Osteocyte (in vitro differentiated cells): ENCODE data around the gene SPAG16. TPM values are rescaled to one million over a fixed set of nuclear protein-coding genes. Genes with fewer than 3 reads are reported as not detected.
"Not testable (repeated sequence)": the region's sequence is repeated elsewhere in the genome, so short reads cannot be mapped to it uniquely, and the experiment has no call there.

ENCODE experiments used
- DNase-seq: peaks from one replicate; pipeline ENCODE4 v3.0.0; 2021; ENCODE audit warnings: mixed read lengths; ENCODE audit not compliant: unreplicated experiment; ENCODE audit errors: extremely low spot score
- H3K27ac Mint-ChIP-seq: one replicate; pipeline ENCODE4 v1.8.0; 2021; ENCODE audit warnings: mild to moderate bottlenecking, mixed read lengths; ENCODE audit not compliant: unreplicated experiment
- H3K27me3 Mint-ChIP-seq: one replicate; pipeline ENCODE4 v1.8.0; 2021; ENCODE audit warnings: mixed read lengths; ENCODE audit not compliant: unreplicated experiment
- H3K36me3 Mint-ChIP-seq: one replicate; pipeline ENCODE4 v1.8.0; 2021; ENCODE audit warnings: mixed read lengths; ENCODE audit not compliant: unreplicated experiment
- H3K4me1 Mint-ChIP-seq: one replicate; pipeline ENCODE4 v1.8.0; 2021; ENCODE audit warnings: mixed read lengths; ENCODE audit not compliant: unreplicated experiment
- H3K4me3 Mint-ChIP-seq: one replicate; pipeline ENCODE4 v1.8.0; 2021; ENCODE audit warnings: mild to moderate bottlenecking, moderate library complexity, mixed read lengths; ENCODE audit not compliant: unreplicated experiment
- H3K9me3 Mint-ChIP-seq: one replicate; pipeline ENCODE4 v1.8.0; 2021; ENCODE audit warnings: mixed read lengths; ENCODE audit not compliant: unreplicated experiment
- total RNA-seq: library from RNA; stranded (reverse); gene quantifications from 2 replicates; pipeline ENCODE4 v1.2.1, GENCODE V29; 2021
- TF ChIP-seq, protein P1 (sequence below): fragments of 200-600 bp; sonication (generic); IDR thresholded peaks from 2 replicates; pipeline ENCODE4 v1.5.0; 2021; ENCODE audit warnings: antibody characterized with exemption, mild to moderate bottlenecking, moderate library complexity

Gene SPAG16
- total RNA-seq, 1 donor from 2014 or later, result 20.7 TPM

DNA sequence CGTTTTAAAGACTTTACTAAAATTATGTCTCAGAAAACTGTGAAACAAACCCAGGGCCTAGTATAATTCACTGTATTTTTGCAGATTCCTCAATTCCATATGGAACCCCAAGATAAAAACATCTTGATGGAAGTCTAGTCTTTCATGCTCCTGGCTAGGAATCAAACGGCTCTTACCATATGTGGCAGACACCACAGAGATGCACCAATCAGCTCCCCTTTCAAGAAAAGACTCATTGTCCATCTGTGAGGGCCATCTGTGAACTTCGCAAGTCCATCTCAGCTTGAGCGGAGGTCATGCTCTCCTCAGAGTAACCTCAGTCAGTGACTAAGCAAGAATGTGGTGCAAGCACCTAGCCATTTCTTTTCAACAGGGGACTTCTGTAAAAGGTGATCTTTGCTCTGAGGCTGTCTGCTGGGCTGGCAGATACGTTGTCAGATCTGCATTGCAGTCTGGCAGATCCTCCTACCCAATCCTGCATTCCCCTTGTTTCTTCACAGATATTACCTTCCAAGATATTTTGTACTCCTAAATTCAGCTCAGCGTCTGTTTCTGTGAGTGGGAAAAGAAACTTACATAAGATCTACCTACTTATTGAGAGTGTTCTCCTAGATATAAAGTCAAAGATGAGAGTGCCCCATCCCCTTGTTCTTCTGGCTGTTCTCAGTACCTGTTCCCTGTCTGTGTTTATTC lies 419.3 kb downstream of the SPAG16 start:
- Mint-ChIP-seq H3K27me3 (no peaks in the 10 kb centered on the region), H3K9me3 (no peaks in the 10 kb centered on the region), H3K4me3 (no peak overlapping the region), H3K36me3 (no peaks in the 10 kb centered on the region), H3K4me1 (no peaks in the 10 kb centered on the region), H3K27ac (no peak overlapping the region)
- TF ChIP-seq, protein P1, sequence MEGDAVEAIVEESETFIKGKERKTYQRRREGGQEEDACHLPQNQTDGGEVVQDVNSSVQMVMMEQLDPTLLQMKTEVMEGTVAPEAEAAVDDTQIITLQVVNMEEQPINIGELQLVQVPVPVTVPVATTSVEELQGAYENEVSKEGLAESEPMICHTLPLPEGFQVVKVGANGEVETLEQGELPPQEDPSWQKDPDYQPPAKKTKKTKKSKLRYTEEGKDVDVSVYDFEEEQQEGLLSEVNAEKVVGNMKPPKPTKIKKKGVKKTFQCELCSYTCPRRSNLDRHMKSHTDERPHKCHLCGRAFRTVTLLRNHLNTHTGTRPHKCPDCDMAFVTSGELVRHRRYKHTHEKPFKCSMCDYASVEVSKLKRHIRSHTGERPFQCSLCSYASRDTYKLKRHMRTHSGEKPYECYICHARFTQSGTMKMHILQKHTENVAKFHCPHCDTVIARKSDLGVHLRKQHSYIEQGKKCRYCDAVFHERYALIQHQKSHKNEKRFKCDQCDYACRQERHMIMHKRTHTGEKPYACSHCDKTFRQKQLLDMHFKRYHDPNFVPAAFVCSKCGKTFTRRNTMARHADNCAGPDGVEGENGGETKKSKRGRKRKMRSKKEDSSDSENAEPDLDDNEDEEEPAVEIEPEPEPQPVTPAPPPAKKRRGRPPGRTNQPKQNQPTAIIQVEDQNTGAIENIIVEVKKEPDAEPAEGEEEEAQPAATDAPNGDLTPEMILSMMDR, result no peak
- DNase-seq, result no peak

DNA sequence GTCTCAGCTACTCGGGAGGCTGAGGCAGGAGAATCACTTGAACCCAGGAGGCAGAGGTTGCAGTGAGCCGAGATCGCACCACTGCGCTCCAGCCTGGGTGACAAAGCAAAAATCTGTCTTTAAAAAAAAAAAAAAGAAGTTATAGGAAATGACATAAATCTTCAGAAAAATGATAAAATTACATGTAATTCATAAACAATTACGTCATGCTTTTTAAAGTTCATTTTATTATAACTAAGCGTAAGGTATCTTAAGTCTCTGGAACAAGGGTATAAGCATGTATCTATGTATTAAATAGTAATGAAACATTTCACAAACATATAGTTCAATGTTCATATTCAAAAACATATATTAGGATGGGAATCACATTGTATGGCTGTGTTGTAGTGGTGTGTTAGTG lies 425.9 kb downstream of the SPAG16 start:
- no peak overlapping the region for H3K27ac Mint-ChIP-seq
- TF ChIP-seq, protein P1, result no peak
- no peaks in the 10 kb centered on the region for H3K9me3 Mint-ChIP-seq
- no peaks in the 10 kb centered on the region for H3K36me3 Mint-ChIP-seq
- DNase-seq, result no peak
- H3K27me3 Mint-ChIP-seq, result peaks cover 4% of the 10 kb centered on the region
- H3K4me1 Mint-ChIP-seq, result no peaks in the 10 kb centered on the region
- no peak overlapping the region for H3K4me3 Mint-ChIP-seq

DNA sequence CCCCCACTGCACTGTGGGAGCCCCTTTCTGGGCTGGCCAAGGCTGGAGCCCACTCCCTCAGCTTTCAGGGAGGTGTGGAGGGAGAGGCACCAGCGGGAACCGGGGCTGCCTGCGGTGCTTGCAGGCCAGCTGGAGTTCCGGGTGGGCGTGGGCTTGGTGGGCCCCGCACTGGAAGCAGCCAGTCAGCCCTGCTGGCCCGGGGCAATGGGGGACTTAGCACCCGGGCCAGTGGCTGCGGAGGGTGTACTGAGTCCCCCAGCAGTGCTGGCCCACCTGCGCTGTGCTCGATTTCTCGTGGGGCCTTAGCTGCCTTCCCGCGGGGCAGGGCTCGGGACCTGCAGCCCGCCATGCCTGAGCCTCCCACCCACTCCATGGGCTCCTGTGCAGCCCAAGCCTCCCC lies 434.1 kb downstream of the SPAG16 start:
- not testable (repeated sequence) for H3K27ac Mint-ChIP-seq, H3K4me1 Mint-ChIP-seq, H3K9me3 Mint-ChIP-seq, H3K36me3 Mint-ChIP-seq, H3K4me3 Mint-ChIP-seq, DNase-seq, H3K27me3 Mint-ChIP-seq

DNA sequence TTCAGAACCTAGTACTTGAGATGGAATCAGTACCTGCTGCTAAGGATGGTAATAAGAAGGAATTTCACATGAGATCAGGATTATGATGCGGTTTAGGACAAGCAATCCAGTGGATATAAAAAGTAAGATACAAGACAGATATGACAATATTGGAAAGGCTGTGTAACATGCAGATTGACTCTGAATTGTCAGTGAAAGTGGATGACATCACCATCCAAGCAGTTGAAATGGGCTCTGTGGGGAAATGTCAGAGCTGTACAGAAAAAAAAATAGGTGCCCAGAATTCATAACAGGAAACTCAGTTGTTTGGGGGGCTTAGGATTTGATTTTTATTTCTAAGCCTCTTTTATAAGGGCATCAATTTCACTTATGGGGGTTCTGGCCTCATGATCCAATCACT lies 438.3 kb downstream of the SPAG16 start:
- Mint-ChIP-seq H3K4me1 (no peaks in the 10 kb centered on the region), H3K27ac (no peak overlapping the region), H3K36me3 (no peaks in the 10 kb centered on the region), H3K4me3 (no peak overlapping the region), H3K27me3 (no peaks in the 10 kb centered on the region), H3K9me3 (no peaks in the 10 kb centered on the region)
- DNase-seq, result no peak
- TF ChIP-seq, protein P1, result no peak

DNA sequence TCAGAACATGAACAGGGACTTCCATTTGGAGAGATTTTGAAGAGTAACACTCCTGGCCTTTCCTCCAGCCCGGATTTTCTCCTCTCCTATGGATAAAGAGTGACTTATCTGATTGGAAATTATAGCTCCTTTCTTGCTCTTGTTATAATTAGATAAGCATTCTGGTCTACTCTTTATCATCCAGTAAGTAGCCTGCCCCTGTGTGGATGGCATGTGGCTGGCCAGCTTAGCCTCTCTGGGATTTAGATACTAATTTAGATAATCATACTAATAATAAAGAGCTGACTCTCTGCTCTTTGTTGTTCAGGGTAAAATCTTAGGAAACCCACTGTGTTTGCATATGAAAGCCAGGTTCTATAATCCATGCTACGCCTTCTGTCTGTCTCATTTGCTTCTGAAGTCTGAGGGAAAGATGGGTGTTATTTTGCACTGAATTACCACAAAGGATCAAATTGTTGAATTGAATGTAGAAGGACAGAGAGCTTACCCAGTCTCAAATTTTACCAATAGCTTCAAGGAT lies 438.8 kb downstream of the SPAG16 start:
- no peak overlapping the region for H3K4me3 Mint-ChIP-seq
- H3K36me3 Mint-ChIP-seq, result no peaks in the 10 kb centered on the region
- H3K9me3 Mint-ChIP-seq, result no peaks in the 10 kb centered on the region
- no peak for DNase-seq
- TF ChIP-seq, protein P1, result no peak
- no peaks in the 10 kb centered on the region for H3K4me1 Mint-ChIP-seq
- H3K27me3 Mint-ChIP-seq, result no peaks in the 10 kb centered on the region
- H3K27ac Mint-ChIP-seq, result no peak overlapping the region
